Mucosa of rectum (tissue), 2 donors: ENCODE results near the gene KCNQ2.

Experiments
- H3K27ac ChIP-seq, 2 donors: one replicate each; pipeline ENCODE4 v1.7.0; 2013; ENCODE audit warnings: inconsistent platforms in 2 of 2, low read depth in 2 of 2, low read length in 2 of 2
- H3K27me3 ChIP-seq, 2 donors: one replicate each; pipeline ENCODE4 v1.7.0; 2013; ENCODE audit warnings: low read length in 2 of 2; ENCODE audit not compliant: control insufficient read depth in 2 of 2, insufficient read depth in 2 of 2
- H3K36me3 ChIP-seq, 2 donors: one replicate each; pipeline ENCODE4 v1.7.0; 2013; ENCODE audit warnings: low read length in 2 of 2; ENCODE audit not compliant: control insufficient read depth in 2 of 2, insufficient read depth in 2 of 2
- H3K4me1 ChIP-seq, 2 donors: one replicate each; pipeline ENCODE4 v1.7.0; 2013; ENCODE audit warnings: low read length in 2 of 2, mild to moderate bottlenecking in 1 of 2; ENCODE audit not compliant: control insufficient read depth in 2 of 2, insufficient read depth in 2 of 2
- H3K4me3 ChIP-seq, 2 donors: one replicate each; pipeline ENCODE4 v1.7.0; 2013; ENCODE audit warnings: low read length in 2 of 2
- H3K9ac ChIP-seq, 2 donors: one replicate each; pipeline ENCODE4 v1.7.0; 2013; ENCODE audit warnings: low read length in 2 of 2, low read depth in 1 of 2, mild to moderate bottlenecking in 1 of 2
- H3K9me3 ChIP-seq, 2 donors: one replicate each; pipeline ENCODE4 v1.7.0; 2013; ENCODE audit warnings: low read length in 2 of 2; ENCODE audit not compliant: control insufficient read depth in 2 of 2
- donor health status: healthy.
- donor health status: Normal muscosa, but diverticular disease.

The KCNQ2 gene

GRCh38 chr20:63370618-63371187 is 101.8 kb downstream of the KCNQ2 start:
- H3K4me3 ChIP-seq: no peak overlapping the region
- no peak overlapping the region for H3K9ac ChIP-seq
- no peaks in the 10 kb centered on the region for H3K36me3 ChIP-seq
- peaks cover 0 to 4% of the 10 kb centered on the region in 2 donors for H3K27me3 ChIP-seq
- no peak overlapping the region for H3K27ac ChIP-seq
- H3K4me1 ChIP-seq: no peaks in the 10 kb centered on the region
- no peaks in the 10 kb centered on the region for H3K9me3 ChIP-seq

- peaks cover 0 to 4% of the 10 kb centered on the region in 2 donors for H3K27me3 ChIP-seq
- no peaks in the 10 kb centered on the region for H3K4me1 ChIP-seq
- H3K4me3 ChIP-seq: no peak overlapping the region
Observed at GRCh38 chr20:63369724-63370617, 102.5 kb downstream of the KCNQ2 start.

GRCh38 chr20:63369024-63369530 is 103.4 kb downstream of the KCNQ2 start:
- Histone ChIP-seq H3K36me3 (no peaks in the 10 kb centered on the region), H3K4me1 (no peaks in the 10 kb centered on the region), H3K27ac (no peak overlapping the region), H3K4me3 (no peak overlapping the region), H3K9ac (no peak overlapping the region), H3K27me3 (peaks cover 0 to 4% of the 10 kb centered on the region in 2 donors), H3K9me3 (no peaks in the 10 kb centered on the region)

More at GRCh38 chr20:63369724-63370617, 102.5 kb downstream of the KCNQ2 start:
- Histone ChIP-seq H3K27ac (no peak overlapping the region), H3K9ac (no peak overlapping the region), H3K9me3 (no peaks in the 10 kb centered on the region), H3K36me3 (no peaks in the 10 kb centered on the region)

GRCh38 chr20:63368151-63368550 is 104.3 kb downstream of the KCNQ2 start:
- no peaks in the 10 kb centered on the region for H3K9me3 ChIP-seq
- no peak overlapping the region for H3K9ac ChIP-seq
- peaks cover 0 to 4% of the 10 kb centered on the region in 2 donors for H3K27me3 ChIP-seq
- no peaks in the 10 kb centered on the region for H3K36me3 ChIP-seq
- no peaks in the 10 kb centered on the region for H3K4me1 ChIP-seq
- H3K4me3 ChIP-seq: no peak overlapping the region
- no peak overlapping the region for H3K27ac ChIP-seq

GRCh38 chr20:63367446-63368055 is 104.9 kb downstream of the KCNQ2 start:
- H3K27me3 ChIP-seq: peaks cover 2 to 4% of the 10 kb centered on the region in 2 donors
- H3K27ac ChIP-seq: no peak overlapping the region
- H3K9ac ChIP-seq: no peak overlapping the region
- no peaks in the 10 kb centered on the region for H3K9me3 ChIP-seq
- no peak overlapping the region for H3K4me3 ChIP-seq
- H3K36me3 ChIP-seq: no peaks in the 10 kb centered on the region
- H3K4me1 ChIP-seq: no peaks in the 10 kb centered on the region

- H3K9ac ChIP-seq: no peak overlapping the region
- no peak overlapping the region for H3K4me3 ChIP-seq
- no peaks in the 10 kb centered on the region for H3K9me3 ChIP-seq
- H3K27me3 ChIP-seq: peaks cover 2 to 5% of the 10 kb centered on the region in 2 donors
- H3K36me3 ChIP-seq: no peaks in the 10 kb centered on the region
- no peak overlapping the region for H3K27ac ChIP-seq
- no peaks in the 10 kb centered on the region for H3K4me1 ChIP-seq
Observed at GRCh38 chr20:63366390-63367365, 105.8 kb downstream of the KCNQ2 start.

- no peaks in the 10 kb centered on the region for H3K36me3 ChIP-seq
Observed at GRCh38 chr20:63365601-63366389, 106.7 kb downstream of the KCNQ2 start.

GRCh38 chr20:63364801-63365585 is 107.5 kb downstream of the KCNQ2 start:
- H3K9me3 ChIP-seq: no peaks in the 10 kb centered on the region
- H3K4me1 ChIP-seq: no peaks in the 10 kb centered on the region
- H3K4me3 ChIP-seq: no peak overlapping the region
- no peak overlapping the region for H3K9ac ChIP-seq
- no peaks in the 10 kb centered on the region for H3K36me3 ChIP-seq
- H3K27ac ChIP-seq: no peak overlapping the region
- peaks cover 2 to 8% of the 10 kb centered on the region in 2 donors for H3K27me3 ChIP-seq

More at GRCh38 chr20:63365601-63366389, 106.7 kb downstream of the KCNQ2 start:
- no peak overlapping the region for H3K27ac ChIP-seq
- no peaks in the 10 kb centered on the region for H3K4me1 ChIP-seq
- no peak overlapping the region for H3K9ac ChIP-seq
- H3K9me3 ChIP-seq: no peaks in the 10 kb centered on the region
- no peak overlapping the region for H3K4me3 ChIP-seq
- H3K27me3 ChIP-seq: peaks cover 0 to 5% of the 10 kb centered on the region in 2 donors
